Posterior vena cava (tissue), 2 donors: ENCODE data around the gene CXorf58. TPM values are rescaled to one million over a fixed set of nuclear protein-coding genes. Genes with fewer than 3 reads are reported as not detected.

ENCODE experiments used
- DNase-seq: peaks from one replicate; pipeline ENCODE4 v3.0.0-alpha.2; 2020; ENCODE audit warnings: low spot score
- intact Hi-C, 2 donors: fragments of 100-400 bp; cut with DNase I; formaldehyde crosslinking; loops; one replicate each; pipeline versions ENCODE4 v1.14.1 to v1.14.2; 2022 to 2023
- total RNA-seq, 2 donors: library from RNA; stranded (reverse); fragmentation: NEBNext Ultra II Directional; extraction: Animal tissue kit (Norgen Biotek cat#: 25700); gene quantifications; one replicate each; pipeline ENCODE4 v1.2.1, GENCODE V29; 2021
- donor health status: DM: yes; HTN: yes; CAD: no.
- donor health status: DM: yes; HTN: yes; CAD: no.

CXorf58 gene
- total RNA-seq, 2 donors from 2014 or later, result 0.24 TPM; not detected in 1

- intact Hi-C loops, result no loop called here
- DNase-seq, result no peak
Measured at GRCh38 chrX:23898412-23898959, 9.3 kb upstream of the CXorf58 start.

- intact Hi-C loops, result loop anchor here (5.0 to 10.0 kb wide), 3 partner anchors 116 to 206 kb away; partner anchors contain the start of gene SAT1 (in 1 of the 2)
- DNase-seq, result no peak
Measured at GRCh38 chrX:23900220-23900797, 7.5 kb upstream of the CXorf58 start.

- intact Hi-C loops, result loop anchor here (5.0 to 10.0 kb wide), 3 partner anchors 116 to 206 kb away; partner anchors contain the start of gene SAT1 (in 1 of the 2)
- DNase-seq, result no peak
Measured at GRCh38 chrX:23901060-23901459, 6.7 kb upstream of the CXorf58 start.

GRCh38 chrX:23901805-23902204, 6.0 kb upstream of the CXorf58 start:
- intact Hi-C loops, result loop anchor here (5.0 to 10.0 kb wide), 3 partner anchors 117 to 207 kb away; partner anchors contain the start of gene SAT1 (in 1 of the 2)
- DNase-seq, result no peak

- intact Hi-C loops, result loop anchor here (5.0 to 10.0 kb wide), 3 partner anchors 118 to 208 kb away; partner anchors contain the start of gene SAT1 (in 1 of the 2)
- no peak for DNase-seq
Measured at GRCh38 chrX:23902419-23902818, 5.4 kb upstream of the CXorf58 start.

- no peak for DNase-seq
- intact Hi-C loops, result loop anchor here (5.0 to 10.0 kb wide), 3 partner anchors 119 to 209 kb away; partner anchors contain the start of gene SAT1 (in 1 of the 2)
Measured at GRCh38 chrX:23904096-23904495, 3.7 kb upstream of the CXorf58 start.

- intact Hi-C loops, result loop anchor here (10.0 kb wide), 2 partner anchors 122 to 212 kb away; partner anchors contain the start of gene SAT1 (in 1 of the 2)
- DNase-seq, result no peak
Measured at GRCh38 chrX:23907111-23907497, 702 bp upstream of the CXorf58 start.

GRCh38 chrX:23908219-23909004, 606 bp downstream of the CXorf58 start:
- no peak for DNase-seq
- intact Hi-C loops, result loop anchor here (10.0 kb wide), 2 partner anchors 124 to 214 kb away; partner anchors contain the start of gene SAT1 (in 1 of the 2)

GRCh38 chrX:23911126-23911835, 3.5 kb downstream of the CXorf58 start:
- intact Hi-C loops, result no loop called here
- no peak for DNase-seq

GRCh38 chrX:23919148-23919547, 11.3 kb downstream of the CXorf58 start:
- DNase-seq, result no peak
- intact Hi-C loops, result no loop called here

GRCh38 chrX:23919706-23920320, 12.0 kb downstream of the CXorf58 start:
- intact Hi-C loops, result no loop called here
- DNase-seq, result no peak

- intact Hi-C loops, result no loop called here
- no peak for DNase-seq
Measured at GRCh38 chrX:23926015-23926414, 18.2 kb downstream of the CXorf58 start.

- intact Hi-C loops, result no loop called here
- no peak for DNase-seq
Measured at GRCh38 chrX:23930894-23931604, 23.2 kb downstream of the CXorf58 start.

- no peak for DNase-seq
- intact Hi-C loops, result no loop called here
Measured at GRCh38 chrX:23932046-23932445, 24.2 kb downstream of the CXorf58 start.

GRCh38 chrX:23935106-23935505, 27.3 kb downstream of the CXorf58 start:
- intact Hi-C loops, result no loop called here
- no peak for DNase-seq

GRCh38 chrX:23936180-23936579, 28.4 kb downstream of the CXorf58 start:
- intact Hi-C loops, result no loop called here
- no peak for DNase-seq

GRCh38 chrX:23937100-23937499, 29.3 kb downstream of the CXorf58 start:
- intact Hi-C loops, result no loop called here
- DNase-seq, result no peak

- intact Hi-C loops, result no loop called here
- no peak for DNase-seq
Measured at GRCh38 chrX:23938690-23939089, 30.9 kb downstream of the CXorf58 start.
